HG03066 (cell line): ENCODE data around the gene HCN3.
"Not testable (repeated sequence)": the region's sequence is repeated elsewhere in the genome, so short reads cannot be mapped to it uniquely, and the experiment has no call there.

Experiments
- ATAC-seq: cut with Tn5 transposase; IDR thresholded peaks from one replicate; pipeline ENCODE4 v1.9.1; 2021; ENCODE audit warnings: low read depth; ENCODE audit not compliant: unreplicated experiment

HCN3 gene

GRCh38 chr1:155277070-155277901, at the start of gene HCN3:
Gene HCN3 (plus strand): TSS chr1:155277463. CDS start chr1:155277591, 128 bp downstream.
- ATAC-seq, result peak; percentile 60

- ATAC-seq, result no peak
These were observed 49.2 kb upstream of the HCN3 start for GRCh38 chr1:155228096-155228427.

DNA sequence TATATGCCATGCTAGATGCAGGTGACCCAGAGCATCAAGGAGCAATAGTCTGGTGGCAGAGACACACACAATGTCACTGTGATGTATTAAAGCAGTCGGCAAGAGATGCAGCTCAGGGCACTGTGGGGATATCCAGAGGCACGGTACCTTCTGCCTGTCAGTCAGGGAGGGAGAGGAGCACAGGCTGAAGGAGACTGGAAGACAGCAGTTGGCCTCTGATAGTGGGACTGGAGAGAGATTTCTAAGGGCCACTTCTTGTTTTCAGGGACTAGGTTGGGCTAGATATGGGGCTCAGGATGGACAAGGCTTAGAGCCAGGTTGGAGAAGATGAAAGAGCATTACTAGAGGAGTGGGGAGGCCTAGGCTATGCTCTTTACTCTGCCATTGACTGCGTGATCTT, 46.0 kb upstream of the HCN3 start:
- ATAC-seq, result not testable (repeated sequence)

GRCh38 chr1:155232001-155232978, 45.0 kb upstream of the HCN3 start:
- ATAC-seq, result not testable (repeated sequence)

DNA sequence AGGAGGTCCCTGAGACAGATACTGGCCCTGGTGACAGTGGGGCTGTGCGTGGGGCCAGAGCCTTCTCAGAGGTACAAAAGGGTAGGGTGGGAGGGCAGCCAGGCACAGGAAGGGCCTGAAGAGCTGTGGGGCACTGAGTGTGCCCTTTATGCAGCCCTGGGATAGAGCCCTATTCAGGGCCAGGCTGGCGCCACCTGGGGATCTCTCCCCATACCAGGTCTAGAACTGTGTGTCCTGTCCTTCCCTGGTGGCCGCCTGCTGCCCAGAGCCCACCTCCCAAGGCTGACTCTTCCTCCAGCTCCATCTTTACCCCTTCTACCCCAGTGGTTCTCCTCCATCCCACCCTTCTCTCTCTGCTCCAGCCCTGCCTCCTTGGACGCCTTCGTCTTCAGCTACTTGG, 43.8 kb upstream of the HCN3 start:
- ATAC-seq, result not testable (repeated sequence)

- ATAC-seq, result not testable (repeated sequence)
These were observed 41.9 kb upstream of the HCN3 start for GRCh38 chr1:155235375-155235774.

DNA sequence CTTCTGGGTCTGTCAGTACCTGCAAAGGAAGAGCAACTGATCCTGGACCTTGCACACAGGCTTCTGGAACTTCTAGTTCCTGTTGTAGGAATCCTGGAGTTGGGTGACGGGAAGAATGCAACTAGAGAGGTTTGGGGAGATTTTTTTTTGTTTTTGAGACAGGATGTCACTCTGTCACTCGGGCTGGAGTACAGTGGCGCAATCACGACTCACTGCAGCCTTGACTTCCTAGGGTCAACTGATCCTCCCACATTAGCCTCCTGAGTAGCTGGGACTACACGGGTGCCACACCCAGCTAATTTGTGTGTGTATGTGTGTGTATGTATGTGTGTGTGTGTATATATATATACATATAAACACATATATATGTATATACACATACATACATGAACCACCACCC, 40.8 kb upstream of the HCN3 start:
- no peak for ATAC-seq

- ATAC-seq, result no peak
These were observed 36.1 kb upstream of the HCN3 start for GRCh38 chr1:155241069-155241679.

- ATAC-seq, result no peak
These were observed 35.4 kb upstream of the HCN3 start for GRCh38 chr1:155241841-155242264.

DNA sequence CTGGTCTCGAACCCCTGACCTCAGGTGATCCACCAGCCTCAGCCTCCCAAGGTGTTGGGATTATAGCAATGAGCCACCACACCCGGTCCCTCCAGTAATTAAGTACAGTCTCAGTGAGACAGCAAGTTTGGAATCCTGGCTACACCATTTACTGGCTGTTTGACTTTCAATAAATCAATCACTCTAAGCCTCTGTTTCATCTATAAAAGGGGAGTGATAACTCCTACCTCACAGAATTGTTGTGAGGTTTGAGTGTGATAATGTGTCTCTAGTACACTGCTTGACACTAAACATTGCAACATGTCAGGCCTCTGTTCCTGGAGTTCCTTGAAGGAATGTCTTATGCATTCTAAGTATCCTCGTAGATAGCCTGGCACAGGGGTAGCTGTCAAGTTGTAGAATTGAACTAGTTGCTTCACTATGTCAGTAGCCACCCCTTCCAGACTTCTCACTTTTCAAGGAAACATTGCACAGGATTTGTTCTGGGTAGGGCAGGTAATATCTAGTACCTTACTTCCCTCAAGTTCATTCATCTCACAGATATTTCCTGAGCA, 34.4 kb upstream of the HCN3 start:
- no peak for ATAC-seq

- ATAC-seq, result peak; percentile 90
These were observed 32.7 kb upstream of the HCN3 start for GRCh38 chr1:155244368-155245162.

DNA sequence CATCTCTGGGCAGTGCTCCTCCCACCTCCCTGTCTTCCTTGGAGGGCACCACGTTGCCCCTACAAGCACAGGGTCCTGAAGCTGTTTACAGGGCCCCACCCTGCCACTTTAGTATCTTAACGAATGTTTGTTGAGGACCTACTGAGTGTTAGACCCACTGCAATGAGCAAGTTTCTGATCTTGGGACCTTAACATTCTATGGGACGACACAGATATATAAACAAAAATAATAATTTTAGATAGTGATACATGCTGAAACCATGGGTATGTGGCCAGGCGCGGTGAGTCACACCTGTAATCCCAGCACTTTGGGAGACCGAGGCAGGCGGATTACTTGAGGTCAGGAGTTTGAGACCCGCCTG, 32.1 kb upstream of the HCN3 start:
- ATAC-seq, result peak; percentile 7

DNA sequence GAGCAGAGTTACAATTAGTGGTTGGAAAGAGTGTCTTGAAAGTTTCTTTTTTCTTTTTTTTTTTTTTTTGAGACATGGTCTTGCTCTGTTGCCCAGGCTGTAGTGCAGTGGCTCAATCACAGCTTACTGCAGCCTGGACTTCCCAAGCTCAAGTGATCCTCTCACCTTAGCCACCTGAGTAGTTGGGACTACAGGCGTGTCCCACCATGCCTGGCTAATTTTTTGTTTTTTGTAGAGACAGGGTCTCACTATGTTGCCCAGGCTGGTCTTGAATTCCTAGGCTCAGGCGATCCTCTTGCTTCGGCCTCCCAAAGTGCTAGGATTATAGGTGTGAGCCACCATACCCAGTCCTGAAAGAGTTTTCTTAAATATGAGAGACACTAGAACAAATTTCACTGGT, 30.5 kb upstream of the HCN3 start:
- ATAC-seq, result not testable (repeated sequence)

DNA sequence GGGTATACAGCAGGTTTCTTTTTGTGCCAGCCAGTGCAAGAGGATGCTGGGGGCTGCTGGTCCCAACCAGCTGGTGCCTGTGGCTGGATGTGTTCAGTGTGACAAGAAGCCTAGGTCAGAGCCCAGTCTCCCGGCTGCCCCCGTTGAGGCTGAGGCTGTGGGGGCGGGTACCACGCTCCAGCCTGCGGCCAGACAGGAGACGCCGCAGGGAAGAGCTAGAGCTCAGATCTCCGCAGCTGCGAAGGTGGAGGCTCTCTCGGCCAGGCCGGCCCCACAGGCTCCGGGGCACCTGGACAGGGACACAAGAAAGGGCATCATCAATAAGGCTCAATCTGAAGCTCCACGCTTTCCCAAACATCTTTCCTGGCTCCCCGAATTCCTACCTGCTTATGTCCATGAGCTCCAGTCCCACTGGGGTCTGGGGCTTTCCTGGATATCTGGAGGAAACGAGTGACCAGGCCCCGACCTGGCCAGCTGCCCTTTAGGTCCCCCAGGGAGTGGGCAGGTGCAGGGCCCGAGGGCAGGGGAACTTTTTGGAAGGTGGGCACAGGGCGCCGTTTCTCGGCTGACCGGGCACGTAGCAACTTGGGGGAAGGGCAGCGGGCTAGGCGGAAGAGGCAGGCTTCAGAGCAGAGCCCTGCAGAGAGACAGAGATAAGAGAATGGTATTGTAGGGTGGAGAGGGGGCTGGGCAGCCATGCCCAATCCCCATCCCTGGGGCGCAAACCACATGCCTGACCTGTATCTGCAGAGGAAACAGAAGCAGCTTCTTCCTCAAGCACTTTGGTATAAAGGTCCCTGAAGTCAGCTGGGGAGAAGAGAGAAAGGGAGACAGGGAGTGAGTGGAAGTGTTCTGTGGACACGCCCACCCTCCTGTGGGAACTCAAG, 29.4 kb upstream of the HCN3 start:
- ATAC-seq, result no peak

DNA sequence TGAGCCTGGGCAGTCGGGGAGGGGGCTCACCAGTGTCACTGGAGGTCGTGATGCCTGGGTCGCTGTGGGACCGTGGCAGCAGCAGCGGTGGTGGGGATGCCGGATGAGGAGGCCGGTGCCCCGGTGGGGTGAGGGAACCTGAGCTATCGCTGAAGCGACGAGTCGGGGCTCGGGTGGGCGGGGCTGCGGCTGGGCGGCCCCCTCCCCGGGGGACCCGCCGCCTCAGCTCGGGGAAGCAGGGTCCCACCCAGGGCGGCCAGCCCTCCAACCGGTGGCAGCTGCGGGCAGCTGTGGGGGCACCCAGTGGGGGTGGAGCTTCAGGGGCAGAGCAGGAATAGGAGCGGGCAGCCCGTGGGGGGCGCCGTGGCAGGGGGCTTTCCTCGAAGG, 27.0 kb upstream of the HCN3 start:
- peak; percentile 27 for ATAC-seq

GRCh38 chr1:155250633-155251449, 26.4 kb upstream of the HCN3 start:
- ATAC-seq, result peak; percentile 93

DNA sequence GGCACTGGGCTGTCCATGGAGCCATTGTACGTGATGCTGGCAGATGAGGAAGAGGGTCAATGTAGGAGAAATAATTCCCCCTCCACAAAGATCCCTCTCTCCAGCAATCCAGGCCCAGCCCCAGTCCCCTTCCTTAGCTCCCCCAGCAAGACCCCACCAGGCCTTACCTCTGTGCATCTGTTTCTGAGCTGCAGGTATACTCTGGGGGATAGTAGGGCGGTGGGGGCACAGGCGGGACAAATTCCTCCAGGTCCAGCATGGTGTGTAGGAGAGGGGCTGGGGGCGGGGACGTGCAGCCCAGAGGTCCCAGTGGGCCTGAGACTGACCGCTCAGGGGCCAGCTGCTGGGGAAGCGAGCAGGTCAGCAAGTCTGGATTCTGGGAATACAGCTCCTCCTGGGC, 25.7 kb upstream of the HCN3 start:
- ATAC-seq, result no peak

DNA sequence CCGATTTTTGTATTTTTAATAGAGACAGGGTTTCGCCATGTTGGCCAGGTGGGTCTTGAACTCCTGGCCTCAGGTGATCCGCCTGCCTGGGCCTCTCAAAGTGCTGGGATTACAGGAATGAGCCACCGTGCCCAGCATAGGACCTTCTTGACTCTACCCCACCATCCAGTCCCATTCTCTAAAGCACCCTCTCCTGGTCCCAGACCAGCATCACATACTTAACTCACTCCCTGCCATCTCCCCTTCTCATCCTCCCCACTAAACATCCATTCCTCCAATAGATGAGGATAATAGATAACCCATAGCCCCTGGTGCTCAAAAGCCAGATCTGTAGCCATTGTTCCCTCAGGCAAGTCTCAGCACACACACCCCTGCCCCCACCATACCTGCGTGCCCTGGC, 24.1 kb upstream of the HCN3 start:
- ATAC-seq, result no peak
